GM12874 (cell line): ENCODE measurements around the gene SSPN.

Experiments used
- TF ChIP-seq, protein P1 (sequence below): IDR thresholded peaks from 2 replicates; pipeline ENCODE4 v1.5.1; 2011; ENCODE audit warnings: low read depth, mild to moderate bottlenecking, control low read depth, low read length, moderate library complexity; ENCODE audit not compliant: insufficient read depth

Gene SSPN

DNA sequence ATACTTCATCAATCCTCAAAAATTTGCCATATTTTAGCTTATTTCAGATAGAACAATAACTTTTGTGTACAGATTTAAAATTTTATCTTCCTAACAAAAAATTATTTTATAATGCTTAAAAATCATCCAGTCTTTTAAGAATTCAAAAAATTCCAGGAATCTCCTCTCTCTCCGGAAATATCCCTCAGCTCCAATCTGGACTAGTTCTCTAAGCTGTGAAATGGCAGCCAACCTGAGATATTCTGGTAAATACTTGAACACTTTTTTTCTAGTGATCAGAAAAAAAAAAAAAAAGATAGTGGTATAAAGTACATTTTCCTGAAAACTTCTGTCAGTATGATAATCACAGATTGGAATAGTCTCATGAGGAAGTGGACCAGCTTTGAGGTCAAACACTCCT lies 57.6 kb downstream of the SSPN start:
- TF ChIP-seq, protein P1, sequence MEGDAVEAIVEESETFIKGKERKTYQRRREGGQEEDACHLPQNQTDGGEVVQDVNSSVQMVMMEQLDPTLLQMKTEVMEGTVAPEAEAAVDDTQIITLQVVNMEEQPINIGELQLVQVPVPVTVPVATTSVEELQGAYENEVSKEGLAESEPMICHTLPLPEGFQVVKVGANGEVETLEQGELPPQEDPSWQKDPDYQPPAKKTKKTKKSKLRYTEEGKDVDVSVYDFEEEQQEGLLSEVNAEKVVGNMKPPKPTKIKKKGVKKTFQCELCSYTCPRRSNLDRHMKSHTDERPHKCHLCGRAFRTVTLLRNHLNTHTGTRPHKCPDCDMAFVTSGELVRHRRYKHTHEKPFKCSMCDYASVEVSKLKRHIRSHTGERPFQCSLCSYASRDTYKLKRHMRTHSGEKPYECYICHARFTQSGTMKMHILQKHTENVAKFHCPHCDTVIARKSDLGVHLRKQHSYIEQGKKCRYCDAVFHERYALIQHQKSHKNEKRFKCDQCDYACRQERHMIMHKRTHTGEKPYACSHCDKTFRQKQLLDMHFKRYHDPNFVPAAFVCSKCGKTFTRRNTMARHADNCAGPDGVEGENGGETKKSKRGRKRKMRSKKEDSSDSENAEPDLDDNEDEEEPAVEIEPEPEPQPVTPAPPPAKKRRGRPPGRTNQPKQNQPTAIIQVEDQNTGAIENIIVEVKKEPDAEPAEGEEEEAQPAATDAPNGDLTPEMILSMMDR: no peak

DNA sequence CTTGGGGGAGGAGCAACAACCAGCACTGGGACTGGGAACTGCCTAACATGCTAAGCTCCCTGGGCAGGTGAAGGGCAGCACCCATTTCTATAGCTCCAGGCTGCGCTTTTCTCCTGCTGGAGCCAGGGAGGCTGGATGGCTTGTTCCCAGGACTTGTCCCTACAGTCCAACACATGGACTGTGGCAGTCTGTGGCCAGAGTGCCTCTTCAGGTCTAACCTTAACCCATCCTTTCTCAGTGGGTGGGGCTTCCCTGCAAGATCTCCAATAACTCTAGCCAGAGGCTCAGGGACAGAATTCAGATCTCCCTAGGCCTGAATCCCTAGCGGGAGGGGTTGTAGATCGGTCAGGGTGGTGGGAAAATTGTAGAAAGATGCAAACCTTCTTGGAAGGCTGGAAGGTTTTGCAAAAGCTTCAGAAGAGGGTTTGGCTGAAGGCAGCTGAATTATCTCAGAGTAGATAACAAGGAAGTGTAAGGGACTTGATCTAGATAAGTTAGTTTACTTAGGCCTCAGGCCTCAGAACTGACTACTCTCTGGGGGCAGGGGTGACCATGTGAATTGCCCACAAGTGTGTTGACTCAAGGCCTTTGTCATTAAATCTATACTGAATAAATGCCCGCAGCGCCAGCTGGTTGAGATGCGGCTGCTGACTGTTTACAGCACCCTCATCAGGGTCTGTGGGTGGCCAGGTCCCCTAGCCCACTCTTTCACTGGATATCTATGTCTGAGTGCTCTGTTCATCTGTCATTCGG lies 60.7 kb downstream of the SSPN start:
- TF ChIP-seq, protein P1: no peak

DNA sequence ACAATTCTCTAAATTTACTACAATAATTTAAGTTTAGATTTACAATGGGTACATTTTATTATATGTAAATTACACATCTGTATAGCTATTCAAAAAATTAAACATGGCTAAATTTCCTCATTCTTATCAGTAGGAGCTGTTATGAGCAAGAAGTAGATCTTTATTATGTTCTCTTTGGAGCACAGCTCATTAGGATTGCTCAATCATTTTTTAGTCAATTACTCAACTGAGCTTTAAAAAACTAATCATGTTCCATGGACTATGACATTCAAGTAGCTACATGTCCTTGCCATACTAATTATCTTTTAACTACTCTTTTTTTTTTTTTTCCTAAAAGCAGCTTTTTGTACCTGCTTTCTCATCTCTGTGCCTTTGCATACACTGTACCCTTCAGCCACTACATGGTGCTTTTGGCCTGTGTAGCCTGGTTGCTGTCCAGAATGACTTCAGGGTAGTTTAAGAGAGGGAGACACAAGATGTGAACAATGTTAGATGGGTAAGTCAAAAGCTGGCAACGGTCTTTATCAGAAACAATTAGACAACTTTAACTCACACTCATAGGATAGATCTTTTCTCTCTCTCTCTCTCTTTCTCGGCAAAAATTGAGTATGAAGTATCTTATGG lies 69.0 kb downstream of the SSPN start:
- TF ChIP-seq, protein P1: no peak

DNA sequence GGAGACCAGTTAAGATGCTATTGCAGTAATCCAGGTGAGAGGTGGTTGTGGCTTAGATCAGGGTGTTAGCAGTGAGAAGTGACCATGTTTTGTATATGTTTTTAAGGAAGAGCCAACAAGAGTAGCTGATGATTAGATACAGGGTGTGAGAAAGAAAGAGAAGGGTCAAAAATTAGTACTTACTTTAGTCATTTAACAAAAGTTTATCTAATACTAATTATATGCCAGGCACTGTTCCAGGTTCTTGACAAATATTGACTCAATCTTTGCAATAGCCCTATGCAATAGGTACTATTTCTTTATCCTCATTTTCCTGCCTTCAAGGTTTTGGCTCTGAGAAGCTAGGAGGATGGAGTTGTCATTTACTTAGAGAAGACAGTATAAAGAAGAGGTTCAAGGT lies 70.2 kb downstream of the SSPN start:
- TF ChIP-seq, protein P1: no peak

DNA sequence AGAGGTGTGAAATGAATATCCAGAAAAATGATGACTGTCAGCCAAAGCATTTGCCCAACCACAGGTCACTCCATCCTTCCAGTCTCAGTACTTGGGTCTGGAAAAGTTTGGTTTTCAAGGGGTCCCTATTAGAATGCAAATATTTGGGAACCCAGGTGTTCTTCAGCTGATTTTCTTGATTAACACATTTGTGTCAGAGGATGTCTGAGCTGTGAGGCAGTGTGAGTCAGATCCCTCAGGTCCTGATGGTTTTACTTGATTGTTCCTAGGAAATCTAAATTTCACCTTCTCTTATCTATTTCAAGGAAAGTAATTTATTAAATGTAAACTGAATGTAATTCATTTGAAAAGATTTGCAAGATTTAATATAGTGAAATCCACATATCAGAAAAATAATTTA lies 71.5 kb downstream of the SSPN start:
- TF ChIP-seq, protein P1: no peak

DNA sequence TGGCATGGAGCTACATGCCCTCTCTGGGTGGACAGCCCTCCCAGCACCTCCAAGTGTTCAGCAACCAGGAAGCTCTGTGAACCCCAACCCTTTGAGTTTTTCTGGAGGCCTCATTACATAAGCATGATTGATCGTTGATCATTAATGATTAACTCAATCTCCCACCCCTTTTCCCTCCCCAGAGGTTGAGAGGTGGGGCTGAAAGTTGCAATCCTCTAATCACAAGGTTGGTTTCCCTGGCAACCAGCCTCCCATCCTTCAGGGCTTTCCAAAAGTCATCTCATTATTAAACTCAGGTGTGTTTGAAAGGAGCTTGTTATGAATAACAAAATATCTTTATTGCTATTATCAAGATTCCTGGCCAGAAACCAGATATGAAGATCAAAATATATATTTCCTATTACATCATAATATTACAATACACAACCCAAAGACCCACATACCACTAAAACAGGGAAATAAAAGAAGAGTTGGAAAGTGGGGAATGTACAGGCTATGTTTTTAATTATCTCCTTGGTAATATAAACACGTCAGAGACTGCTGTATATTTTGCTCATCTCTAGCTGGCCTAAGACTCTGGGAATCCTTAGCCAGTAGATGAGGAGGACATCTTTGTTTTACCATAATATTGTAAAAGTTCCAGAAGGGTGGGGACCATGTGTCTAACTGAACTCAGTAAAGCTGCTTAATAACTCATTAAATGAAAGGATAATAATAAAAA lies 73.6 kb downstream of the SSPN start:
- TF ChIP-seq, protein P1: no peak

DNA sequence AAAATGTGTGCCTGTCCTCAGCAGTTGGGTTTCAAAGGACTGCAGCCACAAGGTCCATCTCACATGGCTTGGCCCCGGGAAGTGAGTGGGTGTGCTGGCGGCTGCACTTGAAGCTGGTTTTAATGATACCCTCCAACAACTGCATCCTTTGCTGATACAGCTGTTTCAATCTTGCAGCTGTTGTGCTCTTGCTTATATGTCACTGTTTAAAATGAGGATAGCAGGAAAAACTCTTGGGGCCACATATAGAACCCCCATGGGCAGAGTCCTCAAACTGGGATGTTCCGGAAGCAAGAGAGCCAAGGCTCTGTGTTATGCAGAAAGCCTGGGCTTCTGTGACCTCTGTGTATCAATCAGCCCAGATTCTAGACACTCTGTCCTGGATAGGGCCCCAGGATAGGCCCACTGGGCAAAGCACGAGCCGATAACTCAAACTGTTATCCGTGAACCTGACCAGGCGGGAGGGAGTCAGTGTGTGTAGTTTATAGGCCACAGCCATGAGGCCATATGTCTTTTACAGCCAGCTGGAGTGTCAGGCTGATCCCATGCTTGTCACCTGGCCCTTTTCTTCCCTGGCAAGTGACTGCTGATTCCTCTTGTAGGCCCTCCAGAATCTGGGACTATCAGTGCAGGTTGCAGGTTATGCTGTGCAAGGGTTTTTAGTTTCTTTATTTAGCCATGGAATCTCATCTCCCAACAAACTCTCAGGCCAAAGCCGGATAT lies 74.3 kb downstream of the SSPN start:
- TF ChIP-seq, protein P1: no peak
